GM12878 (cell line): Measurements from ENCODE around the gene CFHR4. TPM values are rescaled to one million over a fixed set of nuclear protein-coding genes. Genes with fewer than 3 reads are reported as not detected.

ENCODE experiments used
- BMI1 ChIP-seq: fragments of 450-650 bp; IDR thresholded peaks from 2 replicates; pipeline ENCODE4 v1.6.1; 2016; ENCODE audit warnings: mild to moderate bottlenecking, moderate library complexity, borderline replicate concordance
- E2F8 ChIP-seq: fragments of 450-650 bp; IDR thresholded peaks from 2 replicates; pipeline ENCODE4 v1.6.1; 2018; ENCODE audit warnings: mild to moderate bottlenecking, low read depth, moderate library complexity; ENCODE audit not compliant: partially characterized antibody
- EGR1 ChIP-seq, 2 experiments: IDR thresholded peaks; 1 replicate in 1 of 2; 2 replicates in 1 of 2; pipeline ENCODE4 v1.6.1; 2011 to 2012; ENCODE audit warnings: low read depth in 2 of 2, low read length in 2 of 2, borderline replicate concordance in 1 of 2, mild to moderate bottlenecking in 1 of 2, moderate library complexity in 1 of 2
- IRF5 ChIP-seq: fragments of 450-650 bp; IDR thresholded peaks from 2 replicates; pipeline ENCODE4 v1.6.1; 2017; ENCODE audit warnings: borderline replicate concordance
- MYB ChIP-seq: fragments of 150-350 bp; IDR thresholded peaks from 2 replicates; pipeline ENCODE4 v1.6.1; 2014; ENCODE audit warnings: mild to moderate bottlenecking, low read depth, low read length, borderline replicate concordance
- REST ChIP-seq: IDR thresholded peaks from 2 replicates; pipeline ENCODE4 v1.6.1; 2012; ENCODE audit warnings: mild to moderate bottlenecking, low read depth, low read length
- SKIL ChIP-seq: fragments of 450-650 bp; IDR thresholded peaks from 2 replicates; pipeline ENCODE4 v1.6.1; 2017; ENCODE audit warnings: mild to moderate bottlenecking, low read depth, inconsistent platforms; ENCODE audit not compliant: poor library complexity, severe bottlenecking
- polyA plus RNA-seq, 11 experiments: library from polyadenylated mRNA; depleted of rRNA in 4 of 11; unstranded in 6 of 11; stranded (reverse) in 5 of 11; fragments of >200 nt; fragmentation: Nextera tagmentation in 4 of 11; fragmentation: Illumina TruSeq in 1 of 11; extraction: Ambion mirVana in 4 of 11; extraction: Trizol in 1 of 11; gene quantifications; 1 replicate in 1 of 11; 2 replicates in 10 of 11; pipeline versions ENCODE4 v1.2.1 to v1.2.3, GENCODE V29; 2011 to 2016; ENCODE audit warnings: inconsistent platforms in 2 of 11, missing spikeins in 2 of 11, low read depth in 1 of 11
- total RNA-seq, 4 experiments: library from RNA; depleted of rRNA in 3 of 4; stranded (reverse); fragments of >200 nt in 3 of 4; fragmentation: Illumina TruSeq in 1 of 4; extraction: Trizol in 1 of 4; gene quantifications; 2 replicates each; pipeline versions ENCODE4 v1.2.1 to v1.2.3, GENCODE V29; 2013 to 2021

Gene CFHR4
- total and polyA plus RNA-seq, 10 of the 15 experiments (the other 5 are each of a cell fraction or from before 2014, with no cell fraction given), result not detected

- TF ChIP-seq REST (no peak), IRF5 (no peak), SKIL (no peak), EGR1 (IDR thresholded peaks at IDR 0.05; ENCODE audit: borderline replicate concordance in 1 of 2, low read depth in 2 of 2, low read length in 2 of 2) (no peak), BMI1 (no peak), E2F8 (no peak), MYB (no peak)
Measured at GRCh38 chr1:196873385-196873784, 14.5 kb upstream of the CFHR4 start (continued).
